SK-N-MC (cell line): ENCODE measurements around the gene TPPP3.

Experiments used
- EZH2 ChIP-seq: fragments of 200-600 bp; sonication (generic); IDR thresholded peaks from one replicate; pipeline ENCODE4 v1.6.1; 2017; ENCODE audit warnings: antibody characterized with exemption
- FOXP2 ChIP-seq: optimal IDR thresholded peaks from 2 replicates; pipeline ENCODE3; 2011; ENCODE audit warnings: mild to moderate bottlenecking, moderate library complexity; ENCODE audit not compliant: insufficient read depth; ENCODE audit errors: extremely low read length, control extremely low read depth
- POLR2AphosphoS5 ChIP-seq: IDR thresholded peaks from 2 replicates; pipeline ENCODE4 v1.6.1; 2012; ENCODE audit warnings: mild to moderate bottlenecking, low read depth, low read length, borderline replicate concordance

- no peak for TF ChIP-seq EZH2
- TF ChIP-seq POLR2AphosphoS5 = no peak
- no peak for TF ChIP-seq FOXP2
Measured at GRCh38 chr16:67424261-67424615, 30.9 kb upstream of the TPPP3 start.
